Heart left ventricle (tissue), 13 donors: ENCODE data around the gene MRPL30.

Experiments
- CTCF ChIP-seq, 12 donors: fragments of 200-600 bp; sonication (generic) in 4 of 12; IDR thresholded peaks; one replicate each; pipeline versions ENCODE4 v1.5.0 to v1.8.0; 2018 to 2022; ENCODE audit warnings: antibody characterized with exemption in 12 of 12, mild to moderate bottlenecking in 5 of 12
- POLR2A ChIP-seq, 2 donors: fragments of 450-650 bp; IDR thresholded peaks; one replicate each; pipeline ENCODE4 v1.6.1; 2017; ENCODE audit warnings: antibody characterized with exemption in 2 of 2, mild to moderate bottlenecking in 2 of 2, moderate library complexity in 2 of 2
- donor health status: ischemic (EF 13 %, LVEDD 7.1; RV severe dilation, severe dysfunction).
- donor health status: DM: no; HTN: yes; CAD: no.
- donor health status: DM: no; HTN: no; CAD: no.
- donor health status: ischemic (EF 25% LVEDD 6.9; RV normal size, moderate dysfunction).
- donor health status: ischemic (EF 25% LVEDD 5.7; RV mildly dilated, moderate dysfunction).
- donor health status: ischemic (EF 35%, LVEDD 5.7; RV mildly dilated, moderate dysfunction).
- donor health status: nonischemic (EF 11% LVEDD 7.7; RV severe dilation, severe dysfunction).
- donor health status: DM: yes; HTN: yes; CAD: no.
- donor health status: PGD.
- donor health status: ischemic (EF 29% LVEDD 5.4; RV normal size, mild dysfunction).
- donor health status: nonischemic (EF 23%, LVEDD 6.1; RV moderate dilation, normal function).

- no peak for TF ChIP-seq CTCF (IDR thresholded peaks at IDR 0.05)
- TF ChIP-seq POLR2A (IDR thresholded peaks at IDR 0.05) = no peak
These were observed 22.4 kb upstream of the MRPL30 start for GRCh38 chr2:99158599-99158998.
